Neural crest cell (in vitro differentiated cells): ENCODE results near the gene PFKFB1. TPM values are rescaled to one million over a fixed set of nuclear protein-coding genes. Genes with fewer than 3 reads are reported as not detected.
A peak's percentile ranks its signal among the peaks of the same experiment; 100 is the strongest.

Source experiments
- DNase-seq: peaks from one replicate; pipeline ENCODE4 v3.0.0; 2021; ENCODE audit warnings: low read depth, mixed read lengths, low spot score
- H3K27ac Mint-ChIP-seq: one replicate; pipeline ENCODE4 v1.8.0; 2021; ENCODE audit warnings: mild to moderate bottlenecking, mixed read lengths; ENCODE audit not compliant: unreplicated experiment
- H3K27me3 Mint-ChIP-seq: 2 replicates; pipeline ENCODE4 v1.8.0; 2021; ENCODE audit warnings: low read depth, mild to moderate bottlenecking, mixed read lengths
- H3K36me3 Mint-ChIP-seq: 2 replicates; pipeline ENCODE4 v1.8.0; 2021; ENCODE audit warnings: low read depth, mild to moderate bottlenecking, mixed read lengths
- H3K4me1 Mint-ChIP-seq: 2 replicates; pipeline ENCODE4 v1.8.0; 2021; ENCODE audit warnings: mixed read lengths
- H3K4me3 Mint-ChIP-seq: one replicate; pipeline ENCODE4 v1.8.0; 2021; ENCODE audit warnings: mild to moderate bottlenecking, mixed read lengths
- H3K9me3 Mint-ChIP-seq: 2 replicates; pipeline ENCODE4 v1.8.0; 2021; ENCODE audit warnings: mixed read lengths
- total RNA-seq: library from RNA; stranded (reverse); gene quantifications from 2 replicates; pipeline ENCODE4 v1.2.1, GENCODE V29; 2021
- TF ChIP-seq, protein P1 (sequence below): fragments of 200-600 bp; sonication (generic); conservative IDR thresholded peaks from 2 replicates; pipeline ENCODE4 v1.5.0; 2021; ENCODE audit warnings: antibody characterized with exemption, mild to moderate bottlenecking

Gene PFKFB1
- total RNA-seq, 1 donor from 2014 or later: 0.77 TPM

DNA sequence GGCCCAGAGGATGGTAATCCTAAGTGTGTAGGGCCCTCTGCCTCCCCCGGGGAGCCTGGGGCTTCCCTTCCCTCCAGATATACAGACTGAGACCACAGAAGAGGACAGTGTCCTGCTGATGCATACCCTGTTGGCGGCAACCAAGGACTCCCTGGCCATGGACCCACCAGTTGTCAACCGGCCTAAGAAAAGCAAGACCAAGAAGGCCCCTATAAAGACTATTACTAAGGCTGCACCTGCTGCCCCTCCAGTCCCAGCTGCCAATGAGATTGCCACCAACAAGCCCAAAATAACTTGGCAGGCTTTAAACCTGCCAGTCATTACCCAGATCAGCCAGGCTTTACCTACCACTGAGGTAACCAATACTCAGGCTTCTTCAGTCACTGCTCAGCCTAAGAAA lies 71.4 kb downstream of the PFKFB1 start:
- H3K27me3 Mint-ChIP-seq: no peaks in the 10 kb centered on the region
- no peak for DNase-seq
- TF ChIP-seq, protein P1, sequence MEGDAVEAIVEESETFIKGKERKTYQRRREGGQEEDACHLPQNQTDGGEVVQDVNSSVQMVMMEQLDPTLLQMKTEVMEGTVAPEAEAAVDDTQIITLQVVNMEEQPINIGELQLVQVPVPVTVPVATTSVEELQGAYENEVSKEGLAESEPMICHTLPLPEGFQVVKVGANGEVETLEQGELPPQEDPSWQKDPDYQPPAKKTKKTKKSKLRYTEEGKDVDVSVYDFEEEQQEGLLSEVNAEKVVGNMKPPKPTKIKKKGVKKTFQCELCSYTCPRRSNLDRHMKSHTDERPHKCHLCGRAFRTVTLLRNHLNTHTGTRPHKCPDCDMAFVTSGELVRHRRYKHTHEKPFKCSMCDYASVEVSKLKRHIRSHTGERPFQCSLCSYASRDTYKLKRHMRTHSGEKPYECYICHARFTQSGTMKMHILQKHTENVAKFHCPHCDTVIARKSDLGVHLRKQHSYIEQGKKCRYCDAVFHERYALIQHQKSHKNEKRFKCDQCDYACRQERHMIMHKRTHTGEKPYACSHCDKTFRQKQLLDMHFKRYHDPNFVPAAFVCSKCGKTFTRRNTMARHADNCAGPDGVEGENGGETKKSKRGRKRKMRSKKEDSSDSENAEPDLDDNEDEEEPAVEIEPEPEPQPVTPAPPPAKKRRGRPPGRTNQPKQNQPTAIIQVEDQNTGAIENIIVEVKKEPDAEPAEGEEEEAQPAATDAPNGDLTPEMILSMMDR: no peak
- H3K4me1 Mint-ChIP-seq: peaks cover 6% of the 10 kb centered on the region
- no peak overlapping the region for H3K27ac Mint-ChIP-seq
- H3K4me3 Mint-ChIP-seq: no peak overlapping the region
- peaks cover 4% of the 10 kb centered on the region for H3K9me3 Mint-ChIP-seq
- H3K36me3 Mint-ChIP-seq: peaks cover 14% of the 10 kb centered on the region

- H3K4me1 Mint-ChIP-seq: peaks cover 6% of the 10 kb centered on the region
- peak overlapping the region; percentile 95 for H3K27ac Mint-ChIP-seq
- TF ChIP-seq, protein P1: no peak
- peak; percentile 66 for DNase-seq
- H3K36me3 Mint-ChIP-seq: peaks cover 12% of the 10 kb centered on the region
- peaks cover 2% of the 10 kb centered on the region for H3K9me3 Mint-ChIP-seq
- H3K4me3 Mint-ChIP-seq: peak overlapping the region; percentile 96
- peaks cover 7% of the 10 kb centered on the region for H3K27me3 Mint-ChIP-seq
Observed at GRCh38 chrX:54921427-54922021, 72.5 kb downstream of the PFKFB1 start.

DNA sequence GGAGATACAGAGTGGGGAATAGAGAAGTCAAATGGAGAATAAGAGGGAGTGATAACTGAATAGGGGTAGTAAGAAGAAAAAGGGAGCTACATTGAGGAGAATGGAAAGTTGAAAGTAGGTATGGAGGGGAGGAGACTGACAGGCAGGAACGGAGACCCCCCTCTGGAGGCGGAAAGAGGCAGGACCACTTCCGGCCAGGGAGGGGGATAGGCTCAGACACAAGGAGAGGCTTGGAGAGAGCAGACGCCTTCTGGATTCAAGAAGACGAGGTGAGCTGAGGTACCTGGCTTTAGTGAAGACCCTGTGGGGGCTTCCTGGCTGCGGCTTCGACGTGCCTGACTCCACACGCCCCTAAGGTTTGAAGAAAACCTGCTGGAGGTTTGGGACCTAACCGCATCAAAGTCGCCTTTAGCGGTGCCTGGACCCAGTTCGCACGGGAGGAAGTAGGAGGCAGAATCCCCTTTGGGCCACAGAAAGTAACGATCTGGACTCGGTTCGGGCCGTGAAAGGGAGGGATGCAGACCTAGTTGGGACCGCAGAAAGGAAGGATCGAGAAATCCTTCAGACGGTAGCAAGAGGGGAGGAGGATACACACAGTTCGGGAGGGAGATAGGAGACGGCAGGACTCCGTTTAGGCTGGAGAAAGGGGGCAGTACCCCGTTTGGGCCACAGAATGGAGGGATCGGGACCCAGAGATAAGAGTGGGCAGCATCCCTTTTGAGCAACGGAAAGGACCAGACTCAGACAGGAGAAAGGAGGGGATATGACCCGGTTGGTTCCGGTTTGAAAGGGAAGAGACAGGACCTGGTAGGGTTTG lies 73.2 kb downstream of the PFKFB1 start, which contains the start of gene TRO:
TSS of gene TRO (plus strand) at position 215 of the 817 bp plus-strand sequence. CDS start 1,423 bp downstream, outside the sequence.
- peaks cover 4% of the 10 kb centered on the region for H3K9me3 Mint-ChIP-seq
- DNase-seq: peak; percentile 33
- TF ChIP-seq, protein P1: peak; percentile 38

DNA sequence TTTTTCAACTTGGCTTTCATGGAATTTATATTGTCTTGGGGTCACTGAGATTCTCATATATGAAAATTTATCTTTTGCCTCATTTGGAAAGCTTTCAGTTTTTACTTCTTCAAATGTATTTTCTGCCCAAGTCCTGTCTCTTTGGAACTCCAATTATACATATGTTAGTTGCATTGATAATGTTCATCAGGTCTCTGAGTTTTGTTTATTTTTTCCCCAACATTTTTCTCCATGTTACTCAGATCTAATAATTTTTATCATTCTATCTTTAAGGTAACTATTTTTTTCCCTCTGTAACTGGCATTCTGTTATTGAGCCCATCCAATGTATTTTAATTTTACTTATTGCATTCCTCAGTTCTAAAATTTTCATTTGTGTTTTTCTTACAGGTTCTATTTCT lies 84.0 kb downstream of the PFKFB1 start:
- Mint-ChIP-seq H3K4me1 (peaks cover 5% of the 10 kb centered on the region), H3K27ac (no peak overlapping the region), H3K9me3 (peaks cover 20% of the 10 kb centered on the region), H3K27me3 (no peaks in the 10 kb centered on the region), H3K4me3 (no peak overlapping the region), H3K36me3 (no peaks in the 10 kb centered on the region)
- no peak for DNase-seq
- TF ChIP-seq, protein P1: no peak

More for the DNA sequence above, 73.2 kb downstream of the PFKFB1 start, which contains the start of gene TRO:
- Mint-ChIP-seq H3K36me3 (peaks cover 10% of the 10 kb centered on the region), H3K27ac (peak within 1 kb of the TSS; percentile 95), H3K4me1 (peaks cover 6% of the 10 kb centered on the region), H3K27me3 (peaks cover 10% of the 10 kb centered on the region), H3K4me3 (peak within 1 kb of the TSS; percentile 96)

DNA sequence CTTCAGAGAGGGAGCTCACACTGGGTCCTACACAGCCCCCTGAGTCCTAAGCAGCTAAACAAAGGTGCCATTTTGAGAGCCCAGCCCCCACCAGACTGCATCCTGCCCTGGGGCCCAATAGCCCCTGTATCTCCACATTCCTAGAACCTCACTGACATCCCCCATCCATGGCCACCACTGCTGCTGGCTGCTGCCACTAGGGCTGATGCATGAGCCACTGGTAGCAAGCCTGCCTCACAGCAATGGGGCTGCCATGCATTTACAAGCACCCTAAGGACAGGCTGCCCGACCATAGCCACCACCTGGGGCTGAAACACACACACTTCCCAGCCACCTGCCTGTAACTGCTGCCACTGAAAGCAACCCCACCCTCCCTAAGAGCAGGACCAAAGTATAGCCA lies 99.8 kb downstream of the PFKFB1 start:
- Mint-ChIP-seq H3K9me3 (peaks cover 15% of the 10 kb centered on the region), H3K27me3 (no peaks in the 10 kb centered on the region), H3K36me3 (peaks cover 2% of the 10 kb centered on the region), H3K4me3 (no peak overlapping the region), H3K4me1 (no peaks in the 10 kb centered on the region), H3K27ac (no peak overlapping the region)
- DNase-seq: no peak
- TF ChIP-seq, protein P1: no peak
